Small intestine (tissue), 7 donors: ENCODE measurements around the gene PAFAH1B2. TPM values are rescaled to one million over a fixed set of nuclear protein-coding genes. Genes with fewer than 3 reads are reported as not detected.

ENCODE experiments used
- DNase-seq, 2 donors: peaks; one replicate each; pipeline versions ENCODE4 v3.0.0 to v3.0.0-alpha.2; 2013
- FAIRE-seq: peaks from 2 replicates; lab custom pipeline; 2012; peaks lifted over from hg19 to GRCh38; lab: Jason Lieb, UNC
- H3K27ac ChIP-seq, 3 donors: one replicate each; pipeline ENCODE4 v1.5.1; 2013; ENCODE audit warnings: low read length in 2 of 3, mild to moderate bottlenecking in 2 of 3, control low read depth in 1 of 3, inconsistent platforms in 1 of 3, low read depth in 1 of 3, moderate library complexity in 1 of 3
- H3K27me3 ChIP-seq, 3 donors: one replicate each; pipeline ENCODE4 v1.6.1; 2013; ENCODE audit warnings: low read length in 3 of 3, inconsistent platforms in 1 of 3; ENCODE audit not compliant: control insufficient read depth in 3 of 3, insufficient read depth in 3 of 3
- H3K36me3 ChIP-seq, 3 donors: one replicate each; pipeline ENCODE4 v1.6.1; 2013; ENCODE audit warnings: low read length in 3 of 3, inconsistent platforms in 1 of 3, low read depth in 1 of 3, mild to moderate bottlenecking in 1 of 3, moderate library complexity in 1 of 3; ENCODE audit not compliant: control insufficient read depth in 3 of 3, insufficient read depth in 2 of 3
- H3K4me1 ChIP-seq, 3 donors: one replicate each; pipeline ENCODE4 v1.6.1; 2013; ENCODE audit warnings: low read length in 2 of 3, inconsistent platforms in 1 of 3, low read depth in 1 of 3, mild to moderate bottlenecking in 1 of 3, moderate library complexity in 1 of 3; ENCODE audit not compliant: control insufficient read depth in 3 of 3, insufficient read depth in 2 of 3
- H3K4me3 ChIP-seq, 3 donors: one replicate each; pipeline ENCODE4 v1.5.1; 2013; ENCODE audit warnings: low read length in 3 of 3, control low read depth in 1 of 3, inconsistent platforms in 1 of 3, low read depth in 1 of 3, mild to moderate bottlenecking in 1 of 3, moderate library complexity in 1 of 3
- H3K9me3 ChIP-seq, 2 donors: one replicate each; pipeline ENCODE4 v1.6.1; 2013; ENCODE audit warnings: low read depth in 1 of 2, low read length in 1 of 2; ENCODE audit not compliant: control insufficient read depth in 2 of 2, insufficient read depth in 1 of 2
- WGBS, 3 donors: extraction: QIAGEN DNeasy Blood & Tissue Kit; methylation state at CpG; one replicate each; pipeline ENCODE4 v1.1.7; 2013; 5-methylcytosine and 5-hydroxymethylcytosine counted together
- polyA plus RNA-seq, 4 donors: library from polyadenylated mRNA; stranded (reverse) in 3 of 4; unstranded in 1 of 4; fragments of 200-250 nt in 3 of 4; fragments of 120-200 nt in 1 of 4; gene quantifications; one replicate each; pipeline versions ENCODE4 v1.2.1 to v1.2.3, GENCODE V29; 2013
- donor health status: healthy with polysubstance abuse.
- donor health status: control.
- donor health status: control.
- donor health status: Bipolar disorder and iron deficiency.
- donor health status: healthy.

Gene PAFAH1B2
- polyA plus RNA-seq, 4 donors, result 23.2 to 44.7 (median 25.7) TPM

DNA sequence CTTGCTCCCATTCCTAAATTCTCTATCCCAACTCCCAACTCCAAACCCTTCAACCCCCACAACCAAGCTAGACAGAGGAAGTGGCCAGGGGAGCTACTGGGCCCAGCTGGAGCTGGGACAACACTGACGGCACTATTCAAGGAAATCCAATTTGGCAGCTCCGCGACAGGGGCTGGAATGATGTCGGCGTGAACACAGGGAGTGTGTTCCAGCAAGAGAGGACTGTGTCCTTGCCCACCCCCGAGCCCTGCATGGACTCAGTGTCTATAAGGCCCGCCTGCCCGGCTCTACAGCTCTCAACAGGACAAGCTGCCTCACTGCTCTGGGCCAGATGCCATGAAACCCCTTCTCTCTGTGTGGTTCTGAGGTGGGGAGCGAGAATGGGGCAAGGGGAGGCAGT is 76.5 kb downstream of the PAFAH1B2 start:
- H3K36me3 ChIP-seq, result peaks cover 15 to 80% (median 35%) of the 10 kb centered on the region in 3 donors
- 70 to 88% (median 88%) methylated on average over 9 of the region's 9 CpGs for WGBS, 3 donors

GRCh38 chr11:117220999-117221774 is 77.1 kb downstream of the PAFAH1B2 start:
- DNase-seq (no peak), FAIRE-seq (no peak)
- Histone ChIP-seq H3K4me1 (peaks cover 7 to 56% (median 23%) of the 10 kb centered on the region in 3 donors), H3K27ac (peak overlapping the region in 2 of 3 donors; percentile 61 to 78), H3K9me3 (no peaks in the 10 kb centered on the region), H3K27me3 (no peaks in the 10 kb centered on the region), H3K36me3 (peaks cover 15 to 81% (median 32%) of the 10 kb centered on the region in 3 donors), H3K4me3 (no peak overlapping the region)
- WGBS, 3 donors, result 66 to 84% (median 83%) methylated on average over 7 of the region's 7 CpGs

More for the DNA sequence above, 76.5 kb downstream of the PAFAH1B2 start:
- FAIRE-seq, result no peak
- Histone ChIP-seq H3K4me1 (peaks cover 7 to 54% (median 23%) of the 10 kb centered on the region in 3 donors), H3K9me3 (no peaks in the 10 kb centered on the region), H3K4me3 (no peak overlapping the region), H3K27ac (peak overlapping the region in 2 of 3 donors; percentile 61 to 78), H3K27me3 (no peaks in the 10 kb centered on the region)
- DNase-seq, result no peak

DNA sequence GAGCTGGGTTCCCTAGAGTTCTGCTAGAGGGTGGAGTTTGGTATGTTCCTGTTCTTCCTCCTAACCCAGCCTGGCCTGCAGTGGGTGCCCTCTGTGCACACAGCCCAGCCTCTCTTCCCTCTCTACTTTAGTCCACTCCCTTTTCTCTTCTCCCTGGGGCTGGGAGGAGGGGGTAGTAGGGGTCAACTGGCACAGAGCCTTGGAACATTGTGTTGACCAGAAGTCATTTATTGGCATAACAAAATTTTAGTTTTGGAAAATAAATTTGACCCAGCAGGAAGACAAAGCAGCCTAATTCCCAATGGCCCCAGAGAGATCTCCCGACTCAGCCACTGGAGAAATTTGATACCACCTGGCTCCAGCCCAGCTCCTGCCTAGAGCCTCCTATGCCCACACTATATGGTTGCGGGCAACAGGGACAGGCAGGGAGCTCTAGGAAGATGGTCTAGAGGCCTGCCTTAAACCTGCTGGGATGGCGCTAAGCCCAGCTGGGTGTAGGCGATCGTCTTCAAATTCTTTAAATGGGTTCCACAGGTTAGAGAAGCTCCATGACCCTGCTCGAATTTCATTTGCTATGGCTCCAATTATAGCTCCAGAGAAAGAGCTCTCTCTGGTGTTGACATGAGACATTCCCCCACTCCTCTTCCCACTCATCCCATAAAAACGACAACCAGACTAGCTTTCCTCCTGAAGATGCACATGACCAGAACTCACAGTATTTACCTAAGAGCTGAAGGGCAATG is 77.9 kb downstream of the PAFAH1B2 start:
- Histone ChIP-seq H3K9me3 (no peaks in the 10 kb centered on the region), H3K4me1 (peaks cover 7 to 56% (median 23%) of the 10 kb centered on the region in 3 donors), H3K4me3 (no peak overlapping the region), H3K27me3 (no peaks in the 10 kb centered on the region), H3K27ac (peak overlapping the region; percentile 16 to 78 (median 61)), H3K36me3 (peaks cover 15 to 85% (median 35%) of the 10 kb centered on the region in 3 donors)
- no peak for FAIRE-seq
- peak in 1 of 2 donors; percentile 71 for DNase-seq
- WGBS, 3 donors, result 71 to 85% (median 84%) methylated on average over 7 of the region's 7 CpGs

- WGBS, 3 donors, result 92 to 96% (median 93%) methylated on average over 14 of the region's 14 CpGs
- H3K4me1 ChIP-seq, result peaks cover 7 to 56% (median 23%) of the 10 kb centered on the region in 3 donors
- DNase-seq (no peak), FAIRE-seq (no peak)
- no peaks in the 10 kb centered on the region for H3K9me3 ChIP-seq
- no peak overlapping the region for H3K4me3 ChIP-seq
- H3K27ac ChIP-seq, result no peak overlapping the region
- H3K27me3 ChIP-seq, result no peaks in the 10 kb centered on the region
- H3K36me3 ChIP-seq, result peaks cover 9 to 85% (median 30%) of the 10 kb centered on the region in 3 donors
Observed at GRCh38 chr11:117222991-117223740, 79.1 kb downstream of the PAFAH1B2 start.

DNA sequence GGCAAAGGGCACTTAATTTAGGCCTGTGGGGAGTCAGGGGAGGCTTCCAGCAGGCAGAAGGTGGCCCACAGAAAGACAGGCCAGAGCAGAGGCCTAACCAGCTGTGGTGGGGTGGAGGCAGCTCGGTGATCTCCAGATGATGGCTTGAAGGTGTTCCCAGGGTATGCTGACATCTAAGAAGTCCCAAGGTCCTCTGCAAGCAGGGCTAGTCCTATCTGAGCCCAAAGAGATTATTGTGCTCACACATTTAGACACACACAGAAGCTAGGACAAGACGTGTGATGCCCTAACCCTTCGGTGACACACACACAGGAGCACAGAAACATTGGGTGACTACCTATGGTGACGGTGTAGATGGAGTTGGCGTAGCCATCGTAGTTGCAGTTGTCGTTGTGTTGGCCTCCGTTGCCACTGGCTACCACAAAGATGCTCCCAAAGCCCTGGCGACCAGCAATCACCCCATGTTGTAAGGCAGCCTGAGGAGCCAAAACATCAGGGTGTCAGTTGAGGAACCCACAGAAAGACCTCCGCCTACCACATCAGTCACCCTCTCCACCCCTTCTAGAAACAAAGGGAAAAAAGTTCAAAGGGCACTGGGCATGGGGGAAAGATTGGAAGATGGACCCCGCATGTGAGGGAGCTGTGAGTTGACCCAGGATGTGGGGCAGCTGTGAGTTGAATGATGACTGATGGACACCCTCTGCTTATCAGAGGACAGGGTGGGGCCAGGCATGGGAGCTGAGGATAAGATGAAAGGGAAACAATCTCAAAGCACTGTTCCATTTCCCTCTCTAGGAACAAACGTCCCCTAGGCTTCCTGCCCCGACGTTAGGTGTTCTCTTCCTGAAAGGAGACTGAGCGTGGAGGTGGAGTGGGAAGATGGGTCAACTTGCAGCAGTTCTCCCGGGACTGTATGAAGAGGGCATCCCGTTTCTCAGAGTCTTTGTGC is 79.9 kb downstream of the PAFAH1B2 start:
- WGBS, 3 donors, result 61 to 73% (median 71%) methylated on average over 17 of the region's 17 CpGs
- no peaks in the 10 kb centered on the region for H3K9me3 ChIP-seq
- peaks cover 10 to 85% (median 33%) of the 10 kb centered on the region in 3 donors for H3K36me3 ChIP-seq
- peak overlapping the region; percentile 53 to 59 (median 58) for H3K27ac ChIP-seq
- H3K4me3 ChIP-seq, result no peak overlapping the region
- FAIRE-seq, result no peak
- H3K4me1 ChIP-seq, result peaks cover 7 to 56% (median 23%) of the 10 kb centered on the region in 3 donors
- no peaks in the 10 kb centered on the region for H3K27me3 ChIP-seq
- DNase-seq, result peak in 1 of 2 donors; percentile 74

GRCh38 chr11:117225553-117226170 is 81.6 kb downstream of the PAFAH1B2 start:
- WGBS, 3 donors, result 92 to 95% (median 93%) methylated on average over 9 of the region's 9 CpGs
- Histone ChIP-seq H3K4me1 (peaks cover 6 to 45% (median 18%) of the 10 kb centered on the region in 3 donors), H3K9me3 (no peaks in the 10 kb centered on the region), H3K27ac (peak overlapping the region; percentile 1 to 53 (median 24)), H3K36me3 (peaks cover 8 to 85% (median 35%) of the 10 kb centered on the region in 3 donors), H3K4me3 (no peak overlapping the region), H3K27me3 (no peaks in the 10 kb centered on the region)
- FAIRE-seq (no peak), DNase-seq (no peak)
